Sigmoid colon (tissue), 3 donors: Measurements from ENCODE around the gene OR2AE1.
"Not testable (repeated sequence)": the region's sequence is repeated elsewhere in the genome, so short reads cannot be mapped to it uniquely, and the experiment has no call there.

Source experiments
- POLR2A ChIP-seq, 2 donors: fragments of 450-650 bp; IDR thresholded peaks; one replicate each; pipeline ENCODE4 v1.6.1; 2016; ENCODE audit warnings: antibody characterized with exemption in 2 of 2, mild to moderate bottlenecking in 2 of 2, moderate library complexity in 2 of 2
- TF ChIP-seq, protein P1 (sequence below), 4 experiments: fragments of 450-650 bp in 3 of 4; fragments of 200-600 bp in 1 of 4; IDR thresholded peaks; one replicate each; pipeline ENCODE4 v1.5.1; 2016 to 2019; ENCODE audit warnings: antibody characterized with exemption in 4 of 4, mild to moderate bottlenecking in 3 of 4, moderate library complexity in 2 of 4

DNA sequence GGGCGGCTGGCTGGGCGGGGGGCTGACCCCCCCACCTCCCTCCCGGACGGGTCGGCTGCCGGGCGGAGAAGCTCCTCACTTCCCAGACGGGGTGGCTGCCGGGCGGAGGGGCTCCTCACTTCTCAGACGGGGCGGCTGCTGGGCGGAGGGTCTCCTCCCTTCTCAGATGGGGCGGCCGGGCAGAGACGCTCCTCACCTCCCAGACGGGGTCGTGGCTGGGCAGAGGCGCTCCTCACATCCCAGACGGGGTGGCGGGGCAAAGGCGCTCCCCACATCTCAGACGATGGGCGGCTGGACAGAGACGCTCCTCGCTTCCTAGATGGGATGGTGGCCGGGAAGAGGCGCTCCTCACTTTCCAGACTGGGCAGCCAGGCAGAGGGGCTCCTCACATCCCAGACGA is 11.5 kb upstream of the OR2AE1 start:
- not testable (repeated sequence) for TF ChIP-seq POLR2A (IDR thresholded peaks at IDR 0.05)
- TF ChIP-seq, protein P1, sequence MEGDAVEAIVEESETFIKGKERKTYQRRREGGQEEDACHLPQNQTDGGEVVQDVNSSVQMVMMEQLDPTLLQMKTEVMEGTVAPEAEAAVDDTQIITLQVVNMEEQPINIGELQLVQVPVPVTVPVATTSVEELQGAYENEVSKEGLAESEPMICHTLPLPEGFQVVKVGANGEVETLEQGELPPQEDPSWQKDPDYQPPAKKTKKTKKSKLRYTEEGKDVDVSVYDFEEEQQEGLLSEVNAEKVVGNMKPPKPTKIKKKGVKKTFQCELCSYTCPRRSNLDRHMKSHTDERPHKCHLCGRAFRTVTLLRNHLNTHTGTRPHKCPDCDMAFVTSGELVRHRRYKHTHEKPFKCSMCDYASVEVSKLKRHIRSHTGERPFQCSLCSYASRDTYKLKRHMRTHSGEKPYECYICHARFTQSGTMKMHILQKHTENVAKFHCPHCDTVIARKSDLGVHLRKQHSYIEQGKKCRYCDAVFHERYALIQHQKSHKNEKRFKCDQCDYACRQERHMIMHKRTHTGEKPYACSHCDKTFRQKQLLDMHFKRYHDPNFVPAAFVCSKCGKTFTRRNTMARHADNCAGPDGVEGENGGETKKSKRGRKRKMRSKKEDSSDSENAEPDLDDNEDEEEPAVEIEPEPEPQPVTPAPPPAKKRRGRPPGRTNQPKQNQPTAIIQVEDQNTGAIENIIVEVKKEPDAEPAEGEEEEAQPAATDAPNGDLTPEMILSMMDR (IDR thresholded peaks at IDR 0.05): not testable (repeated sequence)
